Breast epithelium (tissue), 4 donors: ENCODE results near the gene ADAT3. TPM values are rescaled to one million over a fixed set of nuclear protein-coding genes. Genes with fewer than 3 reads are reported as not detected.

Source experiments
- DNase-seq, 2 donors: peaks; one replicate each; pipeline ENCODE4 v3.0.0-alpha.2; 2019; ENCODE audit warnings: low spot score in 2 of 2
- H3K27ac ChIP-seq, 2 donors: fragments of 200-600 bp; sonication (generic) in 1 of 2; one replicate each; pipeline ENCODE4 v1.5.1; 2016 to 2019; ENCODE audit warnings: mild to moderate bottlenecking in 1 of 2
- H3K27me3 ChIP-seq, 2 donors: fragments of 200-600 bp; sonication (generic) in 1 of 2; one replicate each; pipeline versions ENCODE4 v1.5.1 to v1.6.0; 2017 to 2019; ENCODE audit warnings: control low read depth in 1 of 2, mild to moderate bottlenecking in 1 of 2
- H3K36me3 ChIP-seq: fragments of 200-600 bp; one replicate; pipeline ENCODE4 v1.5.1; 2019
- H3K4me1 ChIP-seq, 2 donors: fragments of 200-600 bp; sonication (generic); one replicate each; pipeline ENCODE4 v1.5.1; 2016 to 2019; ENCODE audit warnings: control low read depth in 1 of 2
- H3K4me3 ChIP-seq, 3 donors: fragments of 200-600 bp; sonication (generic); 1 replicate in 2 of 3; 2 replicates in 1 of 3; pipeline ENCODE4 v1.5.1; 2016 to 2019; ENCODE audit warnings: mild to moderate bottlenecking in 3 of 3, moderate library complexity in 2 of 3
- H3K9me3 ChIP-seq, 2 donors: fragments of 200-600 bp; sonication (generic) in 1 of 2; one replicate each; pipeline ENCODE4 v1.5.1; 2016 to 2019; ENCODE audit warnings: control low read depth in 1 of 2
- CTCF ChIP-seq, 3 donors: fragments of 450-650 bp; IDR thresholded peaks; one replicate each; pipeline ENCODE4 v1.5.1; 2016 to 2017; ENCODE audit warnings: antibody characterized with exemption in 3 of 3, mild to moderate bottlenecking in 3 of 3, moderate library complexity in 3 of 3
- POLR2A ChIP-seq: fragments of 450-650 bp; IDR thresholded peaks from one replicate; pipeline ENCODE4 v1.6.1; 2016; ENCODE audit warnings: antibody characterized with exemption, mild to moderate bottlenecking, moderate library complexity
- POLR2AphosphoS5 ChIP-seq, 3 donors: sonication (generic); formaldehyde crosslinking; IDR thresholded peaks; one replicate each; pipeline ENCODE4 v1.6.1; 2017; ENCODE audit warnings: antibody characterized with exemption in 3 of 3
- intact Hi-C: fragments of 100-400 bp; cut with DNase I; formaldehyde crosslinking; loops from one replicate; pipeline ENCODE4 v1.15.1; 2023; ENCODE audit warnings: low total_unique reads
- total RNA-seq, 3 donors: library from RNA; depleted of rRNA; stranded (reverse); fragments of >200 nt; gene quantifications; one replicate each; pipeline ENCODE4 v1.1.0, GENCODE V29; 2016

The ADAT3 gene
- total RNA-seq, 3 donors from 2014 or later: 1.1 to 5.4 (median 4.9) TPM

GRCh38 chr19:1921326-1921725 is 16.1 kb downstream of the ADAT3 start:
- TF ChIP-seq POLR2A (no peak), POLR2AphosphoS5 (IDR thresholded peaks at IDR 0.05) (no peak), CTCF (IDR thresholded peaks at IDR 0.05) (no peak)
- no peak for DNase-seq
- intact Hi-C loops: no loop called here
- H3K27ac ChIP-seq: no peak overlapping the region
- no peaks in the 10 kb centered on the region for H3K27me3 ChIP-seq
- no peaks in the 10 kb centered on the region for H3K36me3 ChIP-seq
- no peak overlapping the region for H3K4me3 ChIP-seq
- no peaks in the 10 kb centered on the region for H3K9me3 ChIP-seq
- H3K4me1 ChIP-seq: no peaks in the 10 kb centered on the region

- Histone ChIP-seq H3K27ac (no peak overlapping the region), H3K4me1 (no peaks in the 10 kb centered on the region), H3K9me3 (no peaks in the 10 kb centered on the region), H3K36me3 (no peaks in the 10 kb centered on the region), H3K27me3 (no peaks in the 10 kb centered on the region), H3K4me3 (no peak overlapping the region)
- intact Hi-C loops: no loop called here
- TF ChIP-seq POLR2A (no peak), CTCF (IDR thresholded peaks at IDR 0.05) (no peak), POLR2AphosphoS5 (IDR thresholded peaks at IDR 0.05) (no peak)
- DNase-seq: no peak
These were observed 16.6 kb downstream of the ADAT3 start for GRCh38 chr19:1921825-1922224.

GRCh38 chr19:1922803-1923202 is 17.6 kb downstream of the ADAT3 start:
- H3K36me3 ChIP-seq: no peaks in the 10 kb centered on the region
- TF ChIP-seq CTCF (IDR thresholded peaks at IDR 0.05) (no peak), POLR2AphosphoS5 (IDR thresholded peaks at IDR 0.05) (no peak), POLR2A (no peak)
- H3K4me3 ChIP-seq: no peak overlapping the region
- H3K4me1 ChIP-seq: no peaks in the 10 kb centered on the region
- no peaks in the 10 kb centered on the region for H3K27me3 ChIP-seq
- no peaks in the 10 kb centered on the region for H3K9me3 ChIP-seq
- intact Hi-C loops: no loop called here
- no peak overlapping the region for H3K27ac ChIP-seq
- DNase-seq: no peak

- no peaks in the 10 kb centered on the region for H3K4me1 ChIP-seq
- no peaks in the 10 kb centered on the region for H3K27me3 ChIP-seq
- H3K36me3 ChIP-seq: no peaks in the 10 kb centered on the region
- H3K9me3 ChIP-seq: no peaks in the 10 kb centered on the region
- DNase-seq: no peak
- no peak overlapping the region for H3K27ac ChIP-seq
- H3K4me3 ChIP-seq: no peak overlapping the region
- intact Hi-C loops: no loop called here
- TF ChIP-seq POLR2AphosphoS5 (IDR thresholded peaks at IDR 0.05): no peak
- no peak for TF ChIP-seq POLR2A
- TF ChIP-seq CTCF (IDR thresholded peaks at IDR 0.05): no peak
These were observed 18.1 kb downstream of the ADAT3 start for GRCh38 chr19:1923319-1923718.

GRCh38 chr19:1924320-1924961 is 19.2 kb downstream of the ADAT3 start:
- H3K36me3 ChIP-seq: no peaks in the 10 kb centered on the region

More at GRCh38 chr19:1924320-1924961, 19.2 kb downstream of the ADAT3 start:
- H3K27me3 ChIP-seq: no peaks in the 10 kb centered on the region
- H3K4me3 ChIP-seq: no peak overlapping the region
- TF ChIP-seq CTCF (IDR thresholded peaks at IDR 0.05) (no peak), POLR2AphosphoS5 (IDR thresholded peaks at IDR 0.05) (no peak), POLR2A (no peak)
- peaks cover 0 to 5% of the 10 kb centered on the region in 2 donors for H3K4me1 ChIP-seq
- no peak for DNase-seq
- no peak overlapping the region for H3K27ac ChIP-seq
- intact Hi-C loops: no loop called here
- no peaks in the 10 kb centered on the region for H3K9me3 ChIP-seq
